A549 treated with AZD2906 at 1 μM for 4 hours (cell line): ENCODE data around the gene PRR22. TPM values are rescaled to one million over a fixed set of nuclear protein-coding genes. Genes with fewer than 3 reads are reported as not detected.

Experiments used
- total RNA-seq: library from RNA; stranded (reverse); fragments of 200-300 nt; extraction: Qiagen RNA extraction; gene quantifications from 5 replicates; pipeline ENCODE4 v1.2.3, GENCODE V29; 2022

PRR22 gene
- total RNA-seq: 1.2 to 3.4 TPM (median 2.3 TPM) in 5 replicates

DNA sequence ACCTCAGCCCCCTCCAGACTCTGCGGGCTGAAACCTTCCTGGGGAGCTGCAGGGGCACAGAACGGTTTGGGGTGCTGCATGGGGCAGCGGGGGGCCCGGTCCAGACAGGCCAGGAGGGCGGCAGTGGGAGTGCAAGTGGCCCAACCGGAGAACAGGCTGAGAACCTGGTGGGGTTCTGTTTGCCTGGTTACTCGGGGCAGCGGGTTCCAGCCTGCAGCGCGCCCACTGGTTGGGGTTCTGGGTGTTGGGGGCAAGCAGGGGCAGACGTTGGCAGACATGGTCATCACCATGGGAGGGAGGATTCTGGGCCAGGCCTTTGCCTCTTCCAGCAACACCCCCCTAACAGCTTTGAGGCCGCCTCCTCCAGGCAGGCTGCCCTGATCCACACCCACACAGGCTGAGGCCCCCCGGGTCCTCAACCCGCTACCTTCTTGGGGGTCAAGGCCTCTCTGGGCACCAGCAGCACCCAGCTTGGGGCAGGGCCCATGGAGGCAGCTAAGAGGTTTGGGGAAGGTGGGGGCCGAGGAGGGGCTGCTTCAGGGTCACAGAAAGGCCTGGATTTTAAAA, at the start of gene PRR22:
TSS of gene PRR22 (minus strand) at position 166 of the 567 bp plus-strand sequence. CDS start at position 80, 86 bp downstream.

DNA sequence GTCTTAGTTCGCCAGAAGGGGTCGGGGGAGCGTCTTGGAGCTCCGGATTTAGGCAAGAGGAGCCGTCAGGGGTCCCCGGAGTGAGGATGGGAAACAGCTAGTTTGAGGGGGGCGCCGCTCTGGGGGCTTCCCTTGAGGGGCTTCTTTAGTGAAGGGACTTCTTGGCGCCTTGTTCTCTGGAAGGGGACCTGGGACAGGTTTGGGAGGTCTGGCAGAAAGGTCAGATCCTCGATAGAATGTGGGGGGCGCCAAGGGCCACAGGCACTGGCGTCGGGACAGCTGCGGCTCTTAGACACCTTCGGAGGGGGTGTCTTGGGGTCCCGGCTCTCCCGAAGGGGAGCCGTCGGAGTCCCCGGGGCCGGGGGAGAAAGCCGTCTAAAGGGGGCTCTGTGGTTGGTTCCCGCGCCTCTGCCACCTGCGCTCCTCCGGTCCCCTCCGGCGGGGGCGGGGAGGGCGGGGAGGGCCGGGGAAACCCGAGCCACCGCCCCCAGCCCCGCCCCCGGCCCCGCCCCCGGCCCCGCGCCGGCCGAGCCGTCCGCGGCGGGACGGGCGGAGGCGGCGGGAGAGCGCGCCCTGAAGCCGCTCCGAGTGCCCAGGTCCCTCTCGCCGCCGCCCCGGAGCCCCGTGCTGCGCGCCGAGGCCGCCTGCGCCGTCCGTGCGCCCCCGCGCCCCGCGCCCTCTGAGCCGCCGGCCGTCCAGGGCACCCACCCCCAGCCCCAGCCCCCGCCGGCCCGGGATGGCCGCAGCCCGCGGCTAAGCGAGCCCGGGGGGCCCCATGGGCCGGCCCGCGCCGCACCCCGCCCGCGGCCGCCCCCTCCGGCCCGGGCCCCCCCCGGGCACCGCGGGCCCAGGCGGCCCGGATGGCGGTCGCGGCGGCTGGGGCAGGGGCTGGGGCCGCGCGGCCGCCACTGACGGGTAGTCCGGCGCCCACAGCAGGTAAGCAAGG, 20.2 kb upstream of the PRR22 start, which contains the start of gene NRTN:
TSS of gene NRTN (plus strand) at position 552 of the 946 bp plus-strand sequence. CDS start 19,099 bp downstream, outside the sequence.

DNA sequence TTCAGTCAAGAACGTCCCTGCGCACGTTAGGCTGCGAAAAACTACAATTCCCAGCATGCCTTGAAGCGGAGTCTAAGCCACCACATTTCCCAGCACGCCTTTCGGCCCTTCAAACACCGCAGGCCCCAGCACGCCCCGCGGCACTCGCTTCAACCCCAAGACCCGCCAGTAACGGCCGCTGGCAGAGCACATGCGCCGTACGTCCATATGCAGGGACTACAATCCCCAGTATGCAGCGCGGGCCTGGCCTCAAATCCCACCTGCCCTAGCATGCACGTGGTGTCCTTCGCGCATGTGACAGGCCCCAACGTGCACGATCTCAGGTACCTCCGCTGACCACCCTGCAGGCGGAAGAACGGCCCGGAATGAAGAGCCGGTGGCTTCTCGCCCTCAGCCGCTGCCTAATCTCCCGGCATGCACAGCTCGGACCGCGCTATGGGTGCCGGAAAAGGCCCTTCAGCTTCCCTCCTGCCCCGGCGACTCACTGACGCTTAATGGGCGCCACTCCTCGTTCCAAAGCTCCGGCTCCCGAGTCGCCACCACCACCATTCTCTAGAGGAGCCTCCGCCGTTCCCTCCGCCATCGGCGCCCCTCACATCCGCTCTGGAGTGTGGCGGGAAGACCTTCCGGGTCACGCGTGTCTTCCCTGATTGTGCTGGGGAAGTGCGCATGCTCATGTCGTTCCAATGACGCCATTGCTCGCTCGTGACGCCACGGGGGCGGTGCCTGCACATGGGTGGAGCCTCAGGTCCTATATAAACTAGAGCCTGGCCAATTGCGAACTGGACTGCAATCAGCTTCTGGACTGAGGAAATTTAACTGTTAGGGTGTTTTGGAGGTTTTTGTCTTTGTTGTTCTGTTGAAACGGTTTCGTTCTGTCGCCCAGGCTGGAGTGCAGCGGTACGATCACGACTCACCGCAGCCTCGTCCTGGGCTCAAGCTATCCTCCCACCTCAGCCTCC, 6.3 kb upstream of the PRR22 start, which contains the start of gene DUS3L:
TSS of gene DUS3L (minus strand) at position 605 of the 962 bp plus-strand sequence. CDS start at position 583, 22 bp downstream.

Other genes starting within 250 kb of the PRR22 start
- 2.2 to 3.5 TPM (median 2.6 TPM) in 5 replicates for gene TINCR, start 216.8 kb downstream of the PRR22 start, total RNA-seq
- 26.5 to 41.4 TPM (median 36.8 TPM) in 5 replicates for gene SAFB2, start 162.0 kb downstream of the PRR22 start, total RNA-seq
- 49.7 to 56.3 TPM (median 54.3 TPM) in 5 replicates for gene SAFB, start 161.7 kb downstream of the PRR22 start, total RNA-seq
- gene MICOS13, start 104.2 kb downstream of the PRR22 start, total RNA-seq: 48.1 to 75.8 TPM (median 69.1 TPM) in 5 replicates
- gene HSD11B1L, start 103.7 kb downstream of the PRR22 start, total RNA-seq: 3.5 to 5.2 TPM (median 4.3 TPM) in 5 replicates
- 732 to 879 TPM (median 766 TPM) in 5 replicates for gene RPL36, start 94.5 kb downstream of the PRR22 start, total RNA-seq
- 49.8 to 62.6 TPM (median 59.8 TPM) in 5 replicates for gene LONP1, start 64.6 kb downstream of the PRR22 start, total RNA-seq
- gene CATSPERD, start 64.1 kb downstream of the PRR22 start, total RNA-seq: not detected in 5 replicates
- 26.9 to 31.9 TPM (median 28.5 TPM) in 5 replicates for gene DUS3L, start 6.4 kb upstream of the PRR22 start, total RNA-seq
- 1.2 to 1.6 TPM (median 1.3 TPM) in 5 replicates for gene NRTN, start 20.3 kb upstream of the PRR22 start, total RNA-seq
- gene FUT6, start 55.0 kb upstream of the PRR22 start, total RNA-seq: not detected in 5 replicates
- 0.08 to 0.12 TPM (median 0.11 TPM) in 3 of 5 replicates, not detected in the others for gene FUT3, start 66.7 kb upstream of the PRR22 start, total RNA-seq
- not detected in 5 replicates for gene FUT5, start 85.8 kb upstream of the PRR22 start, total RNA-seq
- gene NDUFA11, start 119.0 kb upstream of the PRR22 start, total RNA-seq: 206 to 313 TPM (median 291 TPM) in 5 replicates
- 0.26 to 0.59 TPM (median 0.49 TPM) in 5 replicates for gene VMAC, start 120.1 kb upstream of the PRR22 start, total RNA-seq
- gene CAPS, start 129.5 kb upstream of the PRR22 start, total RNA-seq: 1.0 to 1.8 TPM (median 1.5 TPM) in 5 replicates
- gene RANBP3, start 193.4 kb upstream of the PRR22 start, total RNA-seq: 38.2 to 45.0 TPM (median 41.3 TPM) in 5 replicates